GM10266 (cell line): Measurements from ENCODE around the gene CDH13.

ENCODE experiments used
- DNase-seq: peaks from one replicate; pipeline ENCODE4 v3.0.0; 2012; ENCODE audit errors: extremely low spot score
- CTCF ChIP-seq: IDR thresholded peaks from 2 replicates; pipeline ENCODE4 v1.5.1; 2012; ENCODE audit warnings: mild to moderate bottlenecking, low read depth; ENCODE audit not compliant: control insufficient read depth, insufficient read depth; ENCODE audit errors: missing control alignments

The CDH13 gene

GRCh38 chr16:82741073-82741615, 114.4 kb downstream of the CDH13 start:
- TF ChIP-seq CTCF: no peak
- no peak for DNase-seq

GRCh38 chr16:82744958-82745357, 118.2 kb downstream of the CDH13 start:
- no peak for DNase-seq
- no peak for TF ChIP-seq CTCF

GRCh38 chr16:82748026-82748425, 121.3 kb downstream of the CDH13 start:
- DNase-seq: no peak
- TF ChIP-seq CTCF: no peak

GRCh38 chr16:82750068-82750467, 123.3 kb downstream of the CDH13 start:
- DNase-seq: no peak
- no peak for TF ChIP-seq CTCF

GRCh38 chr16:82751020-82751419, 124.3 kb downstream of the CDH13 start:
- TF ChIP-seq CTCF: no peak

GRCh38 chr16:82752172-82752571, 125.4 kb downstream of the CDH13 start:
- no peak for TF ChIP-seq CTCF
- DNase-seq: no peak

More at GRCh38 chr16:82751020-82751419, 124.3 kb downstream of the CDH13 start:
- DNase-seq: no peak

GRCh38 chr16:82753821-82754220, 127.1 kb downstream of the CDH13 start:
- no peak for DNase-seq
- no peak for TF ChIP-seq CTCF
